GM21367 (cell line): ENCODE data around the gene DES.

Experiments
- ATAC-seq: cut with Tn5 transposase; IDR thresholded peaks from one replicate; pipeline ENCODE4 v1.9.1; 2021; ENCODE audit not compliant: unreplicated experiment

Gene DES

DNA sequence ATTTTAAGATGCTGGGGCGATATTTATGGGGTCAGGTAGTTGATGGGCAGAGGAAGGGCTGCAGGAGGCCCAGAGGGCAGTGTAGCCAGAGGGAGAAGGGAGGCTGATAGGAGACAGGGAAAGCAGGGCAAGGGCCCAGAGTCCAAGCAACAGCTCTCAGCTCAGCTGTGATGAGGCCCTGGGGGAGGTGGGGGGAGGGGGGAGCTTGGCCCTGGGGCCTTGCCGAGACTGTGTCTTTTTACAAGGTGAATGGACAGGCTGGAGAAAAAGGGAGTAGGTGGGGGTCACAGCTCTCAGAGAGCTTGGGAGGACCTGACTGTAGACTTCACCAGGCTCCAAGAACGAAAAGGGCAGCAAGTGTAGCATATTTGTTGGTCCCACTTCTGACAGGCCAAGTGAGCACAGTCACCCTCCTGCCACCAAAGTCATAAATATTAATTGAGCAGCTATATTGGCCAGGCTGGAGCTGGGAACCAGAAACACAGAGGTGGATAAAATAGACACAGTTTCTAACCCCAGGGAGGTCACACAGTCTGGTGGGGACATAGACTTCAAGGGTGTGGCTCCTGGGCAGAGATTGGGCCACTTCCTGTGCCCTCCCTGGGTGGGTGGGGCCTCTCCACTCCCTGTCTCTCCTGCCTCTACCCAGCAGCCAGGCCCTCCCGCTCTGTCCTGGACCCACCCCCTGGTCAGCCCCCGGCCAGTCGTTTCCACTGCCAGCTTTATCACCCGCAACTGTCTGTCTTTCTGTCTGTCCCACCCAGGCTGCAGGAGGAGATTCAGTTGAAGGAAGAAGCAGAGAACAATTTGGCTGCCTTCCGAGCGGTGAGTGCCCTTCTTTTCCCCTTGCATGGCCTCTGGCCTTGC, 1.4 kb downstream of the DES start:
- no peak for ATAC-seq

DNA sequence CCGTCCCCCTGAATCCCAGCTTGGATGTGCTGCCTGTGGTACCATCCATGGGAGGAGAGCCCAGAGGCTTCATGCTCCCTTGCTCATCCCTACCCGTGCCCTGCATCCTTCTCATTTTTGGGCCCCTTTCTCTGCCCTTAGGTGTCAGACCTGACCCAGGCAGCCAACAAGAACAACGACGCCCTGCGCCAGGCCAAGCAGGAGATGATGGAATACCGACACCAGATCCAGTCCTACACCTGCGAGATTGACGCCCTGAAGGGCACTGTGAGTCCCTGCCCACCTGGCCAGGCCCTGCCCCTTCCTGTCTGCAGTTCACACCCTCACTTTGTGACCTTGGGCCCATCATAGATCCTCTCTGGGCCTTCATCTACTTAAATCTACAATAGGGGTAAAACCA, 2.5 kb downstream of the DES start:
- ATAC-seq, result no peak

DNA sequence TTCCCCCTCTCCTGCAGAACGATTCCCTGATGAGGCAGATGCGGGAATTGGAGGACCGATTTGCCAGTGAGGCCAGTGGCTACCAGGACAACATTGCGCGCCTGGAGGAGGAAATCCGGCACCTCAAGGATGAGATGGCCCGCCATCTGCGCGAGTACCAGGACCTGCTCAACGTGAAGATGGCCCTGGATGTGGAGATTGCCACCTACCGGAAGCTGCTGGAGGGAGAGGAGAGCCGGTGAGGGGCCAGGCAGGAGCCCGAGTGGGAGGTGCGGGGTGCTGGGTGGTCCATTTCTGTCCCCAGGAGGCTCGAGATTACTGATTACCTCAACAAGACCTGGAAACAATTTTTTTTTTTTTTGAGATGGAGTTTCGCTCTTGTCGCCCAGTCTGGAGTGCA, 3.1 kb downstream of the DES start:
- no peak for ATAC-seq

DNA sequence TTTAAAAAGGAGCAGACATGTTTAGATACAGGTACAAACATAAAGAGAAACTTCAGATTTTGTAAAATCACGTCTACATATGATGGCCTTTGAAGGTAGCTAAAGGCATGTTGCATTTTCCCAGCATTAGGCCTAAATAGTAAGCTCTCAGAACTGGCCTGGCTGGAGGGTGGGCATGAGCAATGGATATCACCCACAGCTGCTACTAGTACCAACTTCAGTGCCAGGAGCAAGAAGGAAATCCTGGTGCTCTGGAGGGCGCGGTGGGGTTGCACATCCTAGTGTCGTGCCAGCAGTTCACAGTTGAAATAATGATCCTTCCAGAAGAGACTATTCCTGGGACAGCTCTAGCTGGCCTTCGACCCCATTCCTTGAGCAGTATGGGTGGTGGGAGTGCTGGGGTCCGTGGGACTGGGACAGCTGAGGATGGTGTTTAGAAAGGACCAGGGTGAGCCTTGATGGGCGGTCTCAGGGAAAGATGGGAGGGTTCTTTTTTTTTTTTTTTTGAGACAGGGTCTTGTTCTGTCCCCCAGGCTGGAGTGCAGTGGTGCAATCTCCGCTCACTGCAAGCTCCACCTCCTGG, 4.9 kb downstream of the DES start:
- no peak for ATAC-seq

GRCh38 chr2:219423652-219424377, 5.6 kb downstream of the DES start:
- ATAC-seq, result no peak

DNA sequence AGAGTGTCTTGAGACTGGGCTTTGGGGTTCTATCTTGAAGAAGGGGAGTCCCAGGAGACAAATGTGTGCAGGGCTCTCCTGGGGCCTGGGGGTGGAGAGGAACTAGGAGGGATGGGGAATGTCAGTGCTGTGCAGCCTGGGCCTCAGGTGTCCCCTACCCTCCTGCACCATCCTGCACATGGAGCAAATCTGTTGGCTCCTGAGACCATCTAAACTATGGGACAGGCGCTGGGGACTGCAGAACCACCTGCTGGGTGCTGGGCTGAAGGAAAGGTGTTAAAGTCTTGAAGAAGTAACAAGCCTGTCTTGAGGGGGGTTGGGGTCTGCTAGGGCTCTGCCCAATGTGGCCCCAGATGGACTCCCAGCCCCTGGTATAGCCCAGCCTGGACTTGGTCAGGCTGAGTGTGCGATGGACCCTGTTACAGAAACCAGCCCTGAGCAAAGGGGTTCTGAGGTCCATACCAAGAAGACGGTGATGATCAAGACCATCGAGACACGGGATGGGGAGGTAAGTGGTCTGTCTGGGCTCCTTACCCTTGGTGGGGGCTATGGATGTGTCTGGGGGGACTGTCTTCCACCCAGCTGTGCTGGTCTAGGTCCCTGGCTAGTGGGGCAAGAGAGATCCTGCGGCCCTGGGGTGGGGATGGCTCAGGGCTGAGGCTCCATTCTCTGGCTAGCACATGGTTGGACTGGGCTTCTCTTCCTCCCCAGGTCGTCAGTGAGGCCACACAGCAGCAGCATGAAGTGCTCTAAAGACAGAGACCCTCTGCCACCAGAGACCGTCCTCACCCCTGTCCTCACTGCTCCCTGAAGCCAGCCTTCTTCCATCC, 7.3 kb downstream of the DES start:
- no peak for ATAC-seq

GRCh38 chr2:219426068-219426443, 7.9 kb downstream of the DES start:
- ATAC-seq, result no peak

DNA sequence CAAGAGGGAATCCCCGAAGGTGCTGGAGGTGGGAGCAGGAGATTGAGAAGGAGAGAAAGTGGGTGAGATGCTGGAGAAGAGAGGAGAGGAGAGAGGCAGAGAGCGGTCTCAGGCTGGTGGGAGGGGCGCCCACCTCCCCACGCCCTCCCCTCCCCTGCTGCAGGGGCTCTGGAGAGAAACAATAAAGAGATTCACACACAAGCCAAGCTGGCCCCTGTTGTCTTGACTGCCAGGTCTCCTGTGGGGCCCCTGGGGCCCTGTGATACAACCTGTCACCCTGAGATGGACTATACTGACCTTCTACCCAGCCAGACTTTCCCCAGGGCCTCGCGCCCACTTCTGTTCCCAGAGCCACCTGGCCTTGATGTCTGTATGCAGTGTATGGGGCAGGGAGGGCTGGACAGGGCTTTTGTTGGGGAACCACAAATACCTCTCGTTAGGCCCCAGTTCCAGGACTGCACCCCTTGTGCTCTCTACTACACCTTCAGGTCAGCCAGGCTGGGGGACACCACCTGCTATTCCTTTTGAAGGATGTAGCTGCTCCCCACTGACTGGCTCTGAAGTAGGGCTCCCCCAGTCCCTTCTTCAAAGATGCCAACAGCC, 8.5 kb downstream of the DES start:
- ATAC-seq, result no peak

DNA sequence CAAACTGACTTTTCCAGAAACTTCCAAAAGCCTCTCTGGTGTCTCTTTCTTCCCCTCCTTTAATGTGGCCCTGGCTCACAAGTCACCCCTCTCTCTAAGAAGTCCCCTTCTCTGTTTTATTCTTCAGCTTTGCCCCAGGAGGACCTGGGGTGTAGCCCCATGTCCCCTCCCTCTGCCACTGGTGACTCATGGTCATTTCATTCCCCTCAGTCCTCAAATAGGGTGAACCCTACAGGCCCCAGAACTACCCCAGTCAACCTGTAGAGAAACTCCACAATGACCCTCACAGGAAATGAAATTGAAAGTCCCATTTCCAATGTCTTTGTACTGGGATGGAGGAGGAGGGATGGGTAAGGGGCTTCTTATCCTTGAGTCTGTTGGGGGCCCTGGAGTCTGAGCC, 10.3 kb downstream of the DES start:
- ATAC-seq, result no peak

DNA sequence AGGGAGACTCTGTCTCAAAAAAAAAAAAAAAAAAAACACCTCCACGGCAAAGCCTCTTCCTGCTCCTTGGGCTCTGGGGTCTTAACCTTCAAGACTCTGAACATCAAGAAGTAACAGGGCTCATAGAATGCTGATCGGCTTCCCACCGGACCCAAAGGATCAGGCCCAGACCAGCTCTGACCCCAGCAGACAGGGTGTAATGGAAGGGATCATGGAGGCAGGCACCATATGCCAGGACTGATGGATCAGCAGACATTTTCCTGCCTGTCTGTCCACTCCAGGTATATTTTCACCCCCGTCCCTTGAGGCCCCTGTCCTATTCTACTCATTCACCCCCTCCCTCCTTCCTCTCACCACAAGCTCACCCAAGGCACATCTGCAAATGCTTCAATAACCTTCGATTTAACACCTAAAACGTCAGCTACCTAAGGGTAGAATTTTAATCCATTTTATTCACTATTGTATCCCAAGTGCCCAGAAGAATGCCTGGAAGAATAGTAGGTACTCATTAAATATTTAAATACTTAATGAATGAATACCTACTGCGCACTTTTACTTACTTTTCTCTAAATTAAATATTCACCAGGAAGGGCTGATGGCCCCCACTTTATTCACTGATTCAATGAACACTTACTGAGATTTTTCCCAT, 11.9 kb downstream of the DES start:
- ATAC-seq, result no peak

GRCh38 chr2:219430633-219431615, 12.7 kb downstream of the DES start:
- no peak for ATAC-seq

DNA sequence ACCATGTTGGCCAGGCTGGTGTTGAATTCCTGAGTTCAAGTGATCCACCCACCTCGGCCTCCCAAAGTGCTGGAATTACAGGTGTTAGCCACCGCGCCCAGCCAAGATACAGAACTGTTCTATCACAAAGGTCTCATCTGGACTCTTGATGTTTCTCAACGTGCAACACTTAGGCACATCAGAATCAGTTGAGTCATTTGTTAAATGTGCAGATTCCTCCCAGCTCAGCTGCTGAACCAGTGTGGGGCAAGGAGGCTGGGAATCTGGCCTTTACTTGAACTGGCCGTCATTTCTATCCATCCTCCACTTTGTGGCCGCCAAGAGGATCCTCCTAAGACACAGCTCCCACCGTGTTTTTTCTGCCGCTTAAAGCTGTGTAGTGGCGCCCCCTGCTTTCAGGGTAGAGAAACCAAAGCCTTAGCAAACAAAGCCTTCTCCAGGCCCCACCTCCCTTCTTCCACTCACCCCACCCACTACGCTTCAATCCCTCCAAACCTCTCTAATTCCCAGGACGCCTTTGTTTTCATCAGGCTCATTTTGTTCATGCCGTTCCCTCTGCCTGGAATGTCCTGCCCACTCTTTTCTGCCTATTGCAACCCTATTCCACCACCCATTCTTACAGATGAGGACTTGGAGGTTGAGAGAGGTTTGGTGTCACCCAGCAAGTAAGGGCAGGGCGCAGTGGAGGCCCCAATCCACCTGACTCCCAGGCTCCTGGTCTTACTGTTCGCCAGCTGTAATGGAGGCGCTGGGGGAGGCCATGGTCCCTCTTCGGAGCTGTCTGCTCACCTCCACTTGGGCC, 15.7 kb downstream of the DES start:
- ATAC-seq, result no peak

- no peak for ATAC-seq
Measured at GRCh38 chr2:219434468-219434717, 16.2 kb downstream of the DES start.

DNA sequence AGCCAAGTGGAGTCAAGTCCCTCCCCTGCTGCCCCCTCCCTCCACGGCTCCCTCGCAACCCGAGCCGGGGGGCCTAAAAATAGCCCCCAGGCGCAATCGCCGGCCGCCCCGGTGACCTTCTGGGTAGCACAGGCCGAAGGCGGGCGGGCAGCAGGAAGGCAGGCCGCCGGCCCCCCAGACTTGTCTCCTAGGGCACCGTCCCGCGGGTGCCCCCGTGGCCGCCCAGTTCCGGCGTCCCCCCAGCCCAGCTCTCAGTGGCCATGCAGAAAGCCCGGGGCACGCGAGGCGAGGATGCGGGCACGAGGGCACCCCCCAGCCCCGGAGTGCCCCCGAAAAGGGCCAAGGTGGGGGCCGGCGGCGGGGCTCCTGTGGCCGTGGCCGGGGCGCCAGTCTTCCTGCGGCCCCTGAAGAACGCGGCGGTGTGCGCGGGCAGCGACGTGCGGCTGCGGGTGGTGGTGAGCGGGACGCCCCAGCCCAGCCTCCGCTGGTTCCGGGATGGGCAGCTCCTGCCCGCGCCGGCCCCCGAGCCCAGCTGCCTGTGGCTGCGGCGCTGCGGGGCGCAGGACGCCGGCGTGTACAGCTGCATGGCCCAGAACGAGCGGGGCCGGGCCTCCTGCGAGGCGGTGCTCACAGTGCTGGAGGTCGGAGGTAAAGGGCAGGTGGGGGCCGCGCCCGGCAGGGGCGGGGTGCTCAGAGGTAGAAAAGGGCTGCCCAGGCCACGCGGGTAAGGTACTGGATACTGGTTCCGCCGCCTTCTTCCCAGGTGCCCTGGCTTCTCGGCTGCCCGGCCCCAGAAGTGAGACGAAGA, 16.7 kb downstream of the DES start, which contains the start of gene SPEG:
Gene SPEG, plus strand, starts transcription at position 126 of the 808 bp plus-strand sequence. Its CDS starts 135 bp downstream, at position 261.
- no peak for ATAC-seq

DNA sequence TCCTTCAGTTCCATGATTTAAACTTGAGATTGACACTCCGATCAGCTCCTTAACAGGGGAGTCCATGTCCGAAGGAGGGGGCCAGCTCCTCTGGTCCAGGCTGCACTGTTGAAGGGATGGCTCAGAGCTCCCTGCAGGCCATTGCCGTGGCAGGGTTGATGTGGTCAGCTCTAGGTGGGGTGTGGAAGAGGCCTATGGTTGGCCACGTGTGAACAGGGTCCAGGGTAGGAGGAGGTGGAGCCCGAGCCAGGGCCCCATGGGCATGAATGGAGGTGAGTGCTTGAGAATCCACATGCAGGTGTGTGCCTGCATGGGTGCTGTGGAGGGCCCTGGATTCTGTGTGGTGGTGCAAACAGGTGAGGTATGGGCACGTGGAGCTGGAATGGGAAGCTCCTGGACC, 17.5 kb downstream of the DES start:
- ATAC-seq, result no peak

DNA sequence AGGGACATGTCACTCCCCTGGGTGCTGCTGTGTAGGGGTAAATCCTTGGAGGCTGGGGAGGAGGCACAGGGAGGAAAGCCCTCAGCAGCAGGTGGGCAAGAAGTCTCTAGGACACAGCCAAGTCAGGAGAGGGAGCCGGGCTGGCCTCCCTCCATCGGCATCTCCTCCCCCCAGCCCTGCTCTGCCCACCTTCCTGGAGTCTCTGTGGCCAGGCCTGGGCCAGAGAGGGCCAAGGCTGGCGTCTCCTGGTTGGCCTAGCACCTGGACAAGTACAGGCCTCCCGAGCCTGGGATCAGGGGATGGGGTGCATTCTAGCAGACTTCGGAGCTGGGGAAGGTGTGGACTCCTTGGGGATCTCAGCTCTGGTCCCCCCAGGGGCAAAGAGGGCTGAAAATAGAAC, 18.3 kb downstream of the DES start:
- ATAC-seq, result no peak

DNA sequence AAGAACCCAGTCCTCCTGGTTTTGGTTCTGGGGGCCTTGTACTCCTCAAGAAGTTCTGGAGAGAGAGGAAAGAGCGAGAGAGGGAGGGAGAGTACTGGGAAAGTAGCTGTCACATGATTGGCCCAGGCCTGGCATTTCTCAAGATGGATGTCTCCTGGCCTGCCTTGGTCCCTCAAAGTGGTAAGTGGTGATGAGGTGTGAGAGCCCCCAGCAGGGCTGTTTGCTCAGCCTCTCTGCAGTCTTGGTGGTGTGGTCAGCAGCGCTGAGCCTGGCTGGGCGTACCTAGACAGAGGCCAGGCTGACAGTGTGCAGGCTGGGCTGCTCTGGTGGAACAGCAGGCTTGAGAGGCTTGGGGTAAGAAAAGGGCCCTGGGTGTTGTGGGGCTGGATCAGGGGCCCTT, 19.0 kb downstream of the DES start:
- ATAC-seq, result no peak
